CD4-positive, alpha-beta memory T cell (primary cell): ENCODE results near the gene FGFR4. TPM values are rescaled to one million over a fixed set of nuclear protein-coding genes. Genes with fewer than 3 reads are reported as not detected.

Experiments used
- CTCF ChIA-PET: fragments of 350-600 bp; sonication (Branson Sonifier 250); formaldehyde crosslinking; loops from one replicate; lab custom pipeline; 2021; ENCODE audit warnings: inconsistent platforms; ENCODE audit not compliant: partially characterized antibody; lab: Charles Lee
- POLR2A ChIA-PET: fragments of 350-600 bp; sonication (Branson Sonifier 250); formaldehyde crosslinking; loops from one replicate; lab custom pipeline; 2021; ENCODE audit not compliant: partially characterized antibody; lab: Charles Lee
- DNase-seq, 5 donors: peaks; one replicate each; pipeline versions ENCODE4 v3.0.0 to v3.0.0-alpha.2; 2020 to 2022; ENCODE audit warnings: mixed read lengths in 1 of 5
- H3K27ac ChIP-seq: one replicate; pipeline ENCODE4 v1.7.0; 2013; ENCODE audit warnings: low read depth, low read length
- H3K27me3 ChIP-seq: 2 replicates; pipeline ENCODE4 v1.7.0; 2013; ENCODE audit warnings: mild to moderate bottlenecking, low read length, moderate library complexity; ENCODE audit not compliant: insufficient read depth
- H3K36me3 ChIP-seq: 2 replicates; pipeline ENCODE4 v1.7.0; 2013; ENCODE audit warnings: mild to moderate bottlenecking, low read length, moderate library complexity; ENCODE audit not compliant: insufficient read depth
- H3K4me1 ChIP-seq: 2 replicates; pipeline ENCODE4 v1.7.0; 2013; ENCODE audit warnings: mild to moderate bottlenecking, low read length, moderate library complexity; ENCODE audit not compliant: insufficient read depth
- H3K4me3 ChIP-seq, 2 donors: one replicate each; pipeline ENCODE4 v1.7.0; 2013; ENCODE audit warnings: low read length in 2 of 2, mild to moderate bottlenecking in 1 of 2
- H3K9me3 ChIP-seq, 2 donors: one replicate each; pipeline ENCODE4 v1.7.0; 2013; ENCODE audit warnings: low read length in 2 of 2, control low read depth in 1 of 2; ENCODE audit not compliant: control insufficient read depth in 1 of 2
- H3K27ac Mint-ChIP-seq, 7 donors: one replicate each; pipeline ENCODE4 v1.8.0; 2020 to 2021; ENCODE audit warnings: mixed read lengths in 7 of 7, mild to moderate bottlenecking in 6 of 7, inconsistent platforms in 3 of 7, moderate library complexity in 3 of 7
- H3K27me3 Mint-ChIP-seq, 2 donors: one replicate each; pipeline ENCODE4 v1.8.0; 2020 to 2021; ENCODE audit warnings: mixed read lengths in 2 of 2
- H3K36me3 Mint-ChIP-seq, 2 donors: one replicate each; pipeline ENCODE4 v1.8.0; 2020 to 2021; ENCODE audit warnings: mixed read lengths in 2 of 2, inconsistent platforms in 1 of 2, mild to moderate bottlenecking in 1 of 2
- H3K4me1 Mint-ChIP-seq, 4 donors: one replicate each; pipeline ENCODE4 v1.8.0; 2020 to 2021; ENCODE audit warnings: mixed read lengths in 4 of 4, mild to moderate bottlenecking in 1 of 4
- H3K4me3 Mint-ChIP-seq, 8 donors: one replicate each; pipeline ENCODE4 v1.8.0; 2020 to 2021; ENCODE audit warnings: mixed read lengths in 8 of 8, mild to moderate bottlenecking in 7 of 8, moderate library complexity in 6 of 8, inconsistent platforms in 3 of 8
- H3K9me3 Mint-ChIP-seq, 8 donors: one replicate each; pipeline ENCODE4 v1.8.0; 2020 to 2021; ENCODE audit warnings: mixed read lengths in 8 of 8, mild to moderate bottlenecking in 5 of 8, inconsistent platforms in 3 of 8, moderate library complexity in 1 of 8
- intact Hi-C: fragments of 100-400 bp; cut with micrococcal nuclease; formaldehyde crosslinking; loops from one replicate; pipeline ENCODE4 v1.15.1; 2023
- polyA plus RNA-seq, 2 donors: library from polyadenylated mRNA; unstranded; fragments of 300-500 nt; fragmentation: Illumina TruSeq; gene quantifications; one replicate each; pipeline ENCODE4 v1.2.3, GENCODE V29; 2021
- total RNA-seq, 2 experiments: library from RNA; stranded (reverse); gene quantifications; one replicate each; pipeline ENCODE4 v1.2.3, GENCODE V29; 2021

Gene FGFR4
- total RNA-seq (1 to 10 TPM; 2.2 to 3.0 TPM), polyA plus RNA-seq (not detected)

- no peaks in the 10 kb centered on the region for H3K9me3 Mint-ChIP-seq
- intact Hi-C loops = no loop called here
- Histone ChIP-seq H3K4me3 (peak within 1 kb of the TSS in 1 of 2 donors; percentile 50), H3K9me3 (no peaks in the 10 kb centered on the region), H3K27ac (no peak within 1 kb of the TSS), H3K4me1 (peaks cover 8% of the 10 kb centered on the region), H3K36me3 (no peaks in the 10 kb centered on the region), H3K27me3 (no peaks in the 10 kb centered on the region)
- no peaks in the 10 kb centered on the region for H3K36me3 Mint-ChIP-seq
- DNase-seq = peak; percentile 67 to 77 (median 75)
- peaks cover 3 to 12% of the 10 kb centered on the region in 2 donors for H3K27me3 Mint-ChIP-seq
- H3K4me3 Mint-ChIP-seq = peak within 1 kb of the TSS; percentile 27 to 86 (median 72)
- peaks cover 5 to 12% (median 6%) of the 10 kb centered on the region in 4 donors for H3K4me1 Mint-ChIP-seq
- ChIA-PET POLR2A (interaction anchor here (1.0 to 1.1 kb wide), 2 partner anchors 15 to 47 kb away, joined by 5 read pairs; partner anchors contain the start of gene NSD1), CTCF (interaction anchor here (0.7 to 8.3 kb wide), 8 partner anchors 13 to 426 kb away, joined by 3 to 86 read pairs (median 4); no protein-coding TSS in a partner anchor)
- H3K27ac Mint-ChIP-seq = peak within 1 kb of the TSS in 5 of 7 donors; percentile 2 to 71 (median 47)
Measured at GRCh38 chr5:177086654-177087397, at the start of gene FGFR4. Gene FGFR4 (plus strand): TSS chr5:177086915. CDS start chr5:177089603, 2,688 bp downstream.

DNA sequence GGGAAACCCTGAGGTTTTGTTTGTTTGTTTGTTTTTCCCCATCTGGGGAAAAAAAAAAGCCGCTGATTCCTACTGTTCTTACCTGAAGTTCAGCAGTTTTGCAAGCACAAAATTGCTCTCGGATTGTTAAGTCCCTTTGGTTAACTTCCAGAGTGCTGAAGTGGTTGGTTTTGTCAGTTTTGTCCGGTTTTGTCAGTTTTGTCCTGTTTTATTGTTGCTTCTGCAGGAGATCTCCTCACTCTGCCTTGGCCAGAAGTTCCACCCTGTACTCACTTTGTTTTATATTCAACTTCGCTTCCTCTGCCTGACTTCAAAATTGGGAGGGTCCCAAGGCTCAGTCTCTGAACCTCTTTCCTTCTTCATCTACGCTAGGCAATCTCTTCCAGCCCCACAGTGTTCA is 49.8 kb upstream of the FGFR4 start:
- peaks cover 9 to 24% (median 13%) of the 10 kb centered on the region in 4 donors for H3K4me1 Mint-ChIP-seq
- Histone ChIP-seq H3K27ac (no peak overlapping the region), H3K36me3 (peaks cover 18% of the 10 kb centered on the region), H3K4me1 (no peaks in the 10 kb centered on the region), H3K4me3 (no peak overlapping the region), H3K9me3 (no peaks in the 10 kb centered on the region), H3K27me3 (no peaks in the 10 kb centered on the region)
- no peaks in the 10 kb centered on the region for H3K27me3 Mint-ChIP-seq
- H3K36me3 Mint-ChIP-seq = peaks cover 22 to 38% of the 10 kb centered on the region in 2 donors
- H3K27ac Mint-ChIP-seq = no peak overlapping the region
- ChIA-PET POLR2A (no interaction called here), CTCF (no interaction called here)
- no peaks in the 10 kb centered on the region for H3K9me3 Mint-ChIP-seq
- no peak for DNase-seq
- intact Hi-C loops = no loop called here
- H3K4me3 Mint-ChIP-seq = no peak overlapping the region

GRCh38 chr5:177040814-177041420 is 45.8 kb upstream of the FGFR4 start:
- H3K27me3 Mint-ChIP-seq = no peaks in the 10 kb centered on the region
- ChIA-PET POLR2A (no interaction called here), CTCF (no interaction called here)
- H3K9me3 Mint-ChIP-seq = no peaks in the 10 kb centered on the region
- no peak for DNase-seq
- peaks cover 16 to 48% of the 10 kb centered on the region in 2 donors for H3K36me3 Mint-ChIP-seq
- Histone ChIP-seq H3K4me1 (no peaks in the 10 kb centered on the region), H3K36me3 (peaks cover 37% of the 10 kb centered on the region), H3K4me3 (no peak overlapping the region), H3K27ac (no peak overlapping the region), H3K27me3 (no peaks in the 10 kb centered on the region), H3K9me3 (no peaks in the 10 kb centered on the region)
- peaks cover 7 to 10% (median 7%) of the 10 kb centered on the region in 4 donors for H3K4me1 Mint-ChIP-seq
- intact Hi-C loops = no loop called here
- H3K27ac Mint-ChIP-seq = peak overlapping the region in 1 of 7 donors; percentile 37
- H3K4me3 Mint-ChIP-seq = no peak overlapping the region

DNA sequence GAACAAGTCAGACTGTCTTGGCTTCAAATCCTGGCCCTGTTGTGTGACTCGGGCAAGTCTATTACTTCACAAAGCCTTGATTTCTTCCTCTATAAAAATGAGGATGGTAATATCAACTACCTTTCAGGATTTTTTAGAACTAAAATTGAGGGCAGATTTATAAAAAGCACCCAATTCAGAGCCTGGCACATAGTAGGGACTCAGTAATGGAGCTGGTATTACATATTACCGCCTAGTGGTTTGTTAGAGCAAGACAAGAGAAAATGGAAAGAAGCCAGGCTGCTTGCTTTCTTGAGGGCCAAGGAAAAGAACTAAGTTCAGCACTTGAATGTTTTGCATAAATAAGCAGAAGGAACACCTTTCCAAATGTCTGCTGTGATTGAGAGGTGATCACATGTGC is 44.8 kb upstream of the FGFR4 start:
- ChIA-PET CTCF (no interaction called here), POLR2A (no interaction called here)
- intact Hi-C loops = no loop called here

GRCh38 chr5:177043114-177043513 is 43.6 kb upstream of the FGFR4 start:
- Histone ChIP-seq H3K9me3 (no peaks in the 10 kb centered on the region), H3K4me1 (no peaks in the 10 kb centered on the region), H3K27ac (no peak overlapping the region), H3K36me3 (peaks cover 37% of the 10 kb centered on the region), H3K27me3 (no peaks in the 10 kb centered on the region), H3K4me3 (no peak overlapping the region)
- CTCF ChIA-PET = no interaction called here
- no peak for DNase-seq
- POLR2A ChIA-PET = no interaction called here
- Mint-ChIP-seq H3K4me3 (no peak overlapping the region), H3K4me1 (peaks cover 0 to 3% (median 0%) of the 10 kb centered on the region in 4 donors), H3K9me3 (no peaks in the 10 kb centered on the region), H3K27ac (no peak overlapping the region), H3K36me3 (peaks cover 21 to 51% of the 10 kb centered on the region in 2 donors), H3K27me3 (no peaks in the 10 kb centered on the region)
- intact Hi-C loops = no loop called here

More for the DNA sequence above, 44.8 kb upstream of the FGFR4 start:
- no peaks in the 10 kb centered on the region for H3K9me3 Mint-ChIP-seq
- no peaks in the 10 kb centered on the region for H3K27me3 Mint-ChIP-seq
- peaks cover 17 to 46% of the 10 kb centered on the region in 2 donors for H3K36me3 Mint-ChIP-seq
- no peak overlapping the region for H3K27ac ChIP-seq
- peaks cover 0 to 3% (median 0%) of the 10 kb centered on the region in 4 donors for H3K4me1 Mint-ChIP-seq
- H3K4me1 ChIP-seq = no peaks in the 10 kb centered on the region
- H3K9me3 ChIP-seq = no peaks in the 10 kb centered on the region
- no peak for DNase-seq
- H3K4me3 ChIP-seq = no peak overlapping the region
- peak overlapping the region in 1 of 7 donors; percentile 26 for H3K27ac Mint-ChIP-seq
- H3K4me3 Mint-ChIP-seq = no peak overlapping the region
- no peaks in the 10 kb centered on the region for H3K27me3 ChIP-seq
- H3K36me3 ChIP-seq = peaks cover 37% of the 10 kb centered on the region

- H3K4me1 ChIP-seq = no peaks in the 10 kb centered on the region
- Mint-ChIP-seq H3K36me3 (peaks cover 21 to 56% of the 10 kb centered on the region in 2 donors), H3K9me3 (no peaks in the 10 kb centered on the region), H3K4me1 (peaks cover 0 to 3% (median 0%) of the 10 kb centered on the region in 4 donors), H3K27ac (peak overlapping the region in 1 of 7 donors; percentile 38), H3K4me3 (no peak overlapping the region), H3K27me3 (no peaks in the 10 kb centered on the region)
- intact Hi-C loops = no loop called here
- no peaks in the 10 kb centered on the region for H3K9me3 ChIP-seq
- ChIA-PET POLR2A (no interaction called here), CTCF (interaction anchor here (1.0 to 1.2 kb wide), 2 partner anchors 19 to 386 kb away, joined by 3 read pairs; no protein-coding TSS in a partner anchor)
- no peaks in the 10 kb centered on the region for H3K27me3 ChIP-seq
- no peak for DNase-seq
- no peak overlapping the region for H3K4me3 ChIP-seq
- no peak overlapping the region for H3K27ac ChIP-seq
- peaks cover 37% of the 10 kb centered on the region for H3K36me3 ChIP-seq
Measured at GRCh38 chr5:177043958-177044357, 42.8 kb upstream of the FGFR4 start.

DNA sequence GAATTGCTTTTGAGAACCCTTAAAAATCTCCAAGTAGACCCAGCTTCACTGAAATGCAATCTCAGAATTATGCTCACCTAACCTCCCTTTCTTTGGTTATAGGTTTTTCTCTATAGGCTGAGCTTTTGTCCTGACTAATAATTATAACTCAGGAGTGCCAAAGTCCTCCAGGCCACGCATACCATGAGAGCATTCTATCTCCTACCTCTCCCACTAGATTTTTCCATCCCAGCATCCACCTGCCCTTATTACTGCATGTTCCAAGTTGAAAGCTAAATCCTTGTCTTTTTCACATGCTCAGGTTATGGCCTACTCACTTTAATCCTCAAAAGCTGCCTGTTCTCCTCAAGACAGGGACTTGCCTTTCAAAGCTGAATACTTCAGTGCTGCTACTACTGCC is 42.1 kb upstream of the FGFR4 start:
- no peak overlapping the region for H3K27ac ChIP-seq
- intact Hi-C loops = no loop called here
- no peaks in the 10 kb centered on the region for H3K27me3 ChIP-seq
- H3K9me3 Mint-ChIP-seq = no peaks in the 10 kb centered on the region
- H3K27me3 Mint-ChIP-seq = no peaks in the 10 kb centered on the region
- POLR2A ChIA-PET = no interaction called here
- no peak overlapping the region for H3K4me3 ChIP-seq
- H3K36me3 Mint-ChIP-seq = peaks cover 21 to 57% of the 10 kb centered on the region in 2 donors
- H3K4me3 Mint-ChIP-seq = no peak overlapping the region
- no peak for DNase-seq
- H3K4me1 Mint-ChIP-seq = peaks cover 0 to 3% (median 0%) of the 10 kb centered on the region in 4 donors
- peaks cover 31% of the 10 kb centered on the region for H3K36me3 ChIP-seq
- H3K27ac Mint-ChIP-seq = peak overlapping the region in 2 of 7 donors; percentile 3 to 25
- CTCF ChIA-PET = interaction anchor here (1.2 kb wide), 1 partner anchor 386 kb away, joined by 3 read pairs; no protein-coding TSS in a partner anchor
- no peaks in the 10 kb centered on the region for H3K9me3 ChIP-seq
- no peaks in the 10 kb centered on the region for H3K4me1 ChIP-seq
